Activated CD8-positive, alpha-beta T cell treated with anti-CD3 and anti-CD28 coated beads for 36 hours (primary cell): ENCODE data around the gene ALAS1. TPM values are rescaled to one million over a fixed set of nuclear protein-coding genes. Genes with fewer than 3 reads are reported as not detected.

Source experiments
- ATAC-seq: fragments of 200-7000 bp; cut with Tn5 transposase; one replicate; pipeline ENCODE4 v1.10.0; 2021; ENCODE audit warnings: mild to moderate bottlenecking, moderate library complexity
- CTCF ChIA-PET: fragments of 350-600 bp; sonication (Branson Sonifier 250); formaldehyde crosslinking; loops from one replicate; lab custom pipeline; 2021; ENCODE audit warnings: antibody characterized with exemption; lab: Charles Lee
- POLR2A ChIA-PET: fragments of 350-600 bp; sonication (Branson Sonifier 250); formaldehyde crosslinking; loops from one replicate; lab custom pipeline; 2021; ENCODE audit warnings: antibody characterized with exemption; lab: Charles Lee
- DNase-seq: peaks from one replicate; pipeline ENCODE4 v3.0.0-alpha.2; 2020
- H3K27ac Mint-ChIP-seq: one replicate; pipeline ENCODE4 v1.8.0; 2021; ENCODE audit warnings: mild to moderate bottlenecking, mixed read lengths
- H3K27me3 Mint-ChIP-seq: one replicate; pipeline ENCODE4 v1.8.0; 2021; ENCODE audit warnings: mixed read lengths
- H3K36me3 Mint-ChIP-seq: one replicate; pipeline ENCODE4 v1.8.0; 2021; ENCODE audit warnings: low read depth, mixed read lengths
- H3K4me1 Mint-ChIP-seq: one replicate; pipeline ENCODE4 v1.8.0; 2021; ENCODE audit warnings: low read depth, mixed read lengths
- H3K4me3 Mint-ChIP-seq: one replicate; pipeline ENCODE4 v1.8.0; 2021; ENCODE audit warnings: mild to moderate bottlenecking, moderate library complexity, mixed read lengths
- H3K9me3 Mint-ChIP-seq: one replicate; pipeline ENCODE4 v1.8.0; 2021; ENCODE audit warnings: mixed read lengths
- CTCF ChIP-seq: fragments of 200-600 bp; IDR thresholded peaks from one replicate; pipeline ENCODE4 v1.8.0; 2022; ENCODE audit warnings: antibody characterized with exemption, mild to moderate bottlenecking
- intact Hi-C: fragments of 100-400 bp; cut with micrococcal nuclease; formaldehyde crosslinking; loops from one replicate; pipeline ENCODE4 v1.10.0; 2022
- total RNA-seq, 2 experiments: library from RNA; stranded (reverse); gene quantifications; one replicate each; pipeline ENCODE4 v1.2.3, GENCODE V29; 2021

Gene ALAS1
- total RNA-seq, 2 experiments from 2014 or later, result 54.3 to 54.6 TPM

GRCh38 chr3:52221563-52222318, 23.8 kb downstream of the ALAS1 start:
- POLR2A ChIA-PET, result interaction anchor here (0.9 to 33.3 kb wide), 8 partner anchors 10 to 227 kb away, joined by 3 to 949 read pairs (median 8); partner anchors contain the start of genes GLYCTK, TWF2 and WDR82

DNA sequence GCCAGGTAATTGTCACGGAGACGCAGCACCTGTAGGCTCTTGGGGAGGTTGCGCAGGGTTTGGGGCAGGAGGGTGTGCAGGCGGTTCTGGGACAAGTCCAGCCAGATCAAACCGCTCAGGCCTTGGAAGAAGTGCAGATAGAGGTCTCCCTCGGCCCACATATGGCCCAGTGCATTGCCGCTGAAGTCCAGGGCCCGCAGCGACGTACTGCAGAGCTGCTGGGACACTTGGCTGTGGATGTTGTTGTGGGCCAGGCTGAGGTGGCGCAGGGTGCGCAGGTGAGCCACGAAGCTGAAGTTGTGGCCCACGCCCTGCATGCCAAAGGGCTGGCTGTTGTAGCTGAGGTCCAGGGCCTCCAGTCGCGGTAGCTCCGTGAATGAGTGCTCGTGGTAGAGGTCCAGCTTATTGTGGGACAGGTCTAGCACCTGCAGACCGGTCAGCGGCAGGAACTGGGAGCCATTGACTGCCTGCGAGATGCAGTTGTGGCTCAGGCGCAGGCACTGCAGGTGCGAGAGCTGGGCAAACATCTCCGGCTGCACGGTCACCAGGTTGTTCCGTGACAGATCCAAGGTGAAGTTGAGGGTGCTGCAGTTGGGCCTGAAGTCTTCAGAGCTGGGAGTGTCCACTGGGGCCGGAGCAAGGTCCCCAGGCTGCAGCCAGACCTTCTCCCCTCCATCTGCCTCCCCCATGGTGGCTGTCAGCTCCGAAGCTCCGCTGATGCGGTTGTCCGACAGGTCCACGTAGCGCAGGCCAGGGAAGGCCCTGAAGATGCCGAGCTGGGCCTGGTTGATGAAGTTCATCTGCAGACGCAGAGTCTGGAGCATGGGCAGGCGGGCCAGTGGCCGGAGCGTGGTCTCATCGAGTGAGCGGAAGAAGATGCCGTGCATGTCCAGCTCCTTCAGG, 24.6 kb downstream of the ALAS1 start:
- no peak for TF ChIP-seq CTCF
- peaks cover 89% of the 10 kb centered on the region for H3K4me1 Mint-ChIP-seq
- intact Hi-C loops, result no loop called here
- no peaks in the 10 kb centered on the region for H3K27me3 Mint-ChIP-seq
- CTCF ChIA-PET, result interaction anchor here (0.8 to 11.9 kb wide), 16 partner anchors 12 to 190 kb away, joined by 3 to 223 read pairs (median 8); partner anchors contain the start of genes ALAS1, POC1A, PPM1M and TWF2
- DNase-seq, result no peak
- H3K4me3 Mint-ChIP-seq, result peak overlapping the region; percentile 72
- peak overlapping the region; percentile 72 for H3K27ac Mint-ChIP-seq
- ATAC-seq, result no peak
- no peaks in the 10 kb centered on the region for H3K36me3 Mint-ChIP-seq
- POLR2A ChIA-PET, result interaction anchor here (0.9 to 33.3 kb wide), 7 partner anchors 9 to 124 kb away, joined by 3 to 949 read pairs (median 4); partner anchors contain the start of genes GLYCTK, PPM1M, TWF2 and WDR82
- no peaks in the 10 kb centered on the region for H3K9me3 Mint-ChIP-seq

More at GRCh38 chr3:52221563-52222318, 23.8 kb downstream of the ALAS1 start:
- H3K4me3 Mint-ChIP-seq, result peak overlapping the region; percentile 72
- TF ChIP-seq CTCF, result no peak
- CTCF ChIA-PET, result interaction anchor here (0.7 to 11.9 kb wide), 29 partner anchors 12 to 239 kb away, joined by 3 to 223 read pairs (median 5); partner anchors contain the start of genes ACY1, ALAS1, GLYCTK and POC1A
- H3K4me1 Mint-ChIP-seq, result peaks cover 92% of the 10 kb centered on the region
- intact Hi-C loops, result loop anchor here (2.0 kb wide), 1 partner anchor 117 kb away; no protein-coding TSS in a partner anchor
- ATAC-seq, result peak; percentile 24
- peak; percentile 75 for DNase-seq
- H3K9me3 Mint-ChIP-seq, result no peaks in the 10 kb centered on the region
- peaks cover 1% of the 10 kb centered on the region for H3K36me3 Mint-ChIP-seq
- no peaks in the 10 kb centered on the region for H3K27me3 Mint-ChIP-seq
- peak overlapping the region; percentile 72 for H3K27ac Mint-ChIP-seq

DNA sequence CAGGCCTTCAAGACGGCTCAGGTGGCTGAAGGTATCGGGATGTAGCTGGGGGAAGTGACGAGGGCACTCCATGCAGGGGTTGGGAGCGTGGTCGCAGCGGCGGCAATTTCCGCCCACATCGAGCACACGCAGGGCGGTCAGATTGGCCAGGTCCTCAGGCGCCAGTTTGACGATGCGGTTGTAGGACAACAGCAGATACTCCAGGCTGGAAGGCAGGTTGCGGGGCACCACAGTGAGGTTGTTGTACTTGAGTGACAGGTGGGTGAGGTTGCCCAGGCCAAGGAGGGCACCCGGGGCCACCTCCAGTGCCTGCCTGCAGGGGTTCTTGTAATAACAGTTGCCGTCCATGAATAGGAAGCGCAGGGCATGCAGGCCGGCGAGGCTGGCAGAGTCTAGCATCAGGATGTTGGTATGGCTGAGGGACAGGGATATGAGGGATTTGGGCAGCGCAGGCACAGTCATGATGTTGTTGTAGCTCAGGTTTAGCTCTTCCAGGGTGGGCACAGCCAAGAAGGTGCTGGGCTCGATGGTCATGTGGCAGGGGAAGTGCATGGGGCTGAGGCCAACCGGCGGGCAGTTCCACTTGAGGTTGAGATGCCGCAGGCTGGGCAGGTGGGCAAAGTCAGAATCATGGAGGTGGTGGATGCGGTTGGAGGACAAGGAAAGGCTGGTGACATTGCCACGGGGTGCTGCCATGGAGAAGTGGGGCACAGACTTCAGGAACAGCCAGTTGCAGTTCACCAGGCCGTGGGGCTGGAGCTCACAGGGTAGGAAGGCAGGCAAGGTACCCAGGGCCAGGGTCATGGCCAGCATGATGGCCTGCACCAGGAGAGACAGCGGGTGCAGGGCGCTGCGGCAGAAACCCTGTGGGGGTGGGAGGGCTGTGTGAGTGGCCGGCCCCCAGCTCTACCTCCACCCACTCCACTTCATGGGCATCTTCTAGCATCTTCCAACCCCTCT, 25.8 kb downstream of the ALAS1 start:
- Mint-ChIP-seq H3K9me3 (no peaks in the 10 kb centered on the region), H3K4me3 (peak overlapping the region; percentile 62), H3K4me1 (peaks cover 86% of the 10 kb centered on the region), H3K27me3 (no peaks in the 10 kb centered on the region), H3K27ac (peak overlapping the region; percentile 85), H3K36me3 (no peaks in the 10 kb centered on the region)
- CTCF ChIA-PET, result interaction anchor here (1.1 to 11.9 kb wide), 7 partner anchors 11 to 115 kb away, joined by 3 to 223 read pairs (median 13); partner anchors contain the start of genes PPM1M, TWF2 and WDR82
- ATAC-seq (no peak), DNase-seq (no peak)
- intact Hi-C loops, result no loop called here
- POLR2A ChIA-PET, result interaction anchor here (1.1 to 33.3 kb wide), 5 partner anchors 7 to 54 kb away, joined by 3 to 949 read pairs (median 10); partner anchors contain the start of genes GLYCTK, PPM1M, TWF2 and WDR82
- TF ChIP-seq CTCF, result no peak
